ENCODE data around the gene KCNG2. TPM values are rescaled to one million over a fixed set of nuclear protein-coding genes. Genes with fewer than 3 reads are reported as not detected.

Gene KCNG2
- total RNA-seq, 2 experiments from 2014 or later = not detected

DNA sequence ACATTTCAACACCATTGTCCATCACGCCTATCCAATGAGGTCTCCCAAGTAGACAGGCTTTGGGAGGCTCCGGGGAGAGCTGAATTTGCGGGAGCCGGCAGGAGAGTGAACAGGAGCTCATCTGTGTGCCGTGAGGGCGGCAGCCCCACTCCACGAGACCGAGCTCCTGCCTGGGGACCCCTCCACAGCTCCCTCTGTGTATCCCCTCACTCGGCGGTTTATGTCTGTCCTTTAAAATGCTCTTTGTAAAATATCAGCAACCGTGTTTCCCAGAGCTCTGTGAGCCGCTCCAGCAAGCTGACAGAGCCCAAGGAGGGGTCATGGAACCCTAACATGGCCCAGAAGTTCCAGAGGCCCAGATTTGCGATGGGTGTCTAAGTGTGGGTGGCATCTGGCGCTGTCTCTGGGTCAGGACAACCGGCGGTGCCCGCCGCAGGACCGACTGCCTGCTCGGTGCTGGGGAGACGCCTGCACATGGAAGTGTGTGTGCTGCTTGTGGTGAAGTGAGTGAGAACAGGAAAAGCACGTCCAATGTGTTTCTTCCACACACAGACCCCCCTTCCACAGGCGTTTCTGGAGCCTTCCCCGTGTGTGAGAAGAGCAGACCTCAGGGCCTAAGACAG, 118.9 kb downstream of the KCNG2 start:
- Mint-ChIP-seq H3K4me1 (peaks cover 5% of the 10 kb centered on the region), H3K27ac (no peak overlapping the region), H3K36me3 (ENCODE audit: low read depth) (peaks cover 34% of the 10 kb centered on the region), H3K4me3 (no peak overlapping the region), H3K9me3 (peaks cover 2% of the 10 kb centered on the region), H3K27me3 (no peaks in the 10 kb centered on the region)
- POLR2A ChIA-PET = no interaction called here
- DNase-seq = peak; percentile 10
- CTCF ChIA-PET = no interaction called here

DNA sequence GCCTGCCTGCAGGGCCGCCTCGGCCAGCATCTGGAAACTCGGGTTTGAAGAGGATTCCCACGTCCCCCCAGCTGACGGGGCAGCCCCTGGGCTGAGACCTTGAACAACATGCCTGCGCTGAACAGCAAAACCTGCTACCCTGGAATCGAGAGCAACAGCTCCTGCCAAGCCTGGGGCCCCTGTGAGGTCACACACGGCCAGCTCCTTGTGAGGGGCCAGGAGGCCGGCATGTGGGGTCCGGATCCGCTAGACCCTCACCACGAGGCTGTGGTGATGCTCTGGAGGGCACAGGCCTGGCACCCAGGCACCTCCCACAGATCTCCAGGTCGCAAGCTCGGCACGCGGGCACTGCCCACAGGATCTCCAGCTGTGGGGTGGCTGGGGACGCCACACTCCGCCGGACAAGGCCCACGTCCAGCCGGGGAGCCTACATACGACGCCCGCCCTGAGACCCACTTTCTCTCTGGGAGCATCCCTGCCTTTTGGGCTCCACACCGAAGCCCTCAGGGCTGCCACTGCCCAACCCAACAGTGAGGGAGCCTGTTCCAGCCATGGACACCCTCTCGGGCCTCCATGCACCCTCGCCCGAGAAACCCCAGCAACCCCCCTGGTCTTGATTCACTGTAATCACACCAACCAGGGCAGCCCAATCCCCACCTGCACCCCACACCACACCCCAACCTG, 119.6 kb downstream of the KCNG2 start:
- H3K4me3 Mint-ChIP-seq = no peak overlapping the region
- CTCF ChIA-PET = no interaction called here
- POLR2A ChIA-PET = no interaction called here
- peaks cover 5% of the 10 kb centered on the region for H3K4me1 Mint-ChIP-seq
- H3K36me3 Mint-ChIP-seq (ENCODE audit: low read depth) = peaks cover 36% of the 10 kb centered on the region
- H3K27ac Mint-ChIP-seq = no peak overlapping the region
- DNase-seq = peak; percentile 12
- H3K9me3 Mint-ChIP-seq = peaks cover 2% of the 10 kb centered on the region
- no peaks in the 10 kb centered on the region for H3K27me3 Mint-ChIP-seq

DNA sequence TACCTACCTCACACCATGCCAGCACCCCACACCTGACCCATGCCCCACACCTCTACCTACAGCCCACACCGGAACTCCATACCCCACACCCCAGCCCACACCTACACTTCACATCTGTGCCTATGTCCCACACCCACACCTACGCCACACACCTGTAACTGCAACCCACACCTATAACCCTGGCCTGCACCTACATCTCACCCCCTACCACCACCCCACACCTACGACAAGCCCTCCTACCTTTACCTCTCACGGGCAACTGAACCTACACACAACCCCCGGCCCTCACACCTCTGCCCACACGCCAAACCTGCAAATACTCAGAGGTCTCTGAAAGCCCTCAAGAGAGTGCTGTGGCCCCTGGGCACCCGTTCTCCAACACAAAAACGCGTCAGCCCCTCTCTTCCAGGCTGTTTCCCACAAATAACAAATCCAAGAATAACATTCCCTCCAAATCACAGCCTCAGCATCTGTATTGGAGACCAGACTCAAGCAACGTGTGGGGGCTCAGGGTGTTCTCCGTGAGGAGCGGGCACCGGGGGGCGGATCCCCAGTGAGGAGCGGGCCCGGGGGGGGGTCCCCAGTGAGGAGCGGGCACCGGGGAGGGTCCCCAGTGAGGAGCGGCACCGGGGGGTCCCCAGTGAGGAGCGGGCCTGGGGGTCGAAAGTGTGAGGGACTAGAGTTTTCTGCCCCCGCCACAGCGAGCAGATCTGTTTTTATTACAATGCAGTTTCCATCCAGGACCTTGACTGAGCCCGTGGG, 120.3 kb downstream of the KCNG2 start:
- no peak for DNase-seq
- H3K36me3 Mint-ChIP-seq (ENCODE audit: low read depth) = peaks cover 37% of the 10 kb centered on the region
- no peaks in the 10 kb centered on the region for H3K27me3 Mint-ChIP-seq
- POLR2A ChIA-PET = no interaction called here
- no peak overlapping the region for H3K4me3 Mint-ChIP-seq
- H3K27ac Mint-ChIP-seq = no peak overlapping the region
- peaks cover 4% of the 10 kb centered on the region for H3K4me1 Mint-ChIP-seq
- CTCF ChIA-PET = no interaction called here
- peaks cover 2% of the 10 kb centered on the region for H3K9me3 Mint-ChIP-seq

DNA sequence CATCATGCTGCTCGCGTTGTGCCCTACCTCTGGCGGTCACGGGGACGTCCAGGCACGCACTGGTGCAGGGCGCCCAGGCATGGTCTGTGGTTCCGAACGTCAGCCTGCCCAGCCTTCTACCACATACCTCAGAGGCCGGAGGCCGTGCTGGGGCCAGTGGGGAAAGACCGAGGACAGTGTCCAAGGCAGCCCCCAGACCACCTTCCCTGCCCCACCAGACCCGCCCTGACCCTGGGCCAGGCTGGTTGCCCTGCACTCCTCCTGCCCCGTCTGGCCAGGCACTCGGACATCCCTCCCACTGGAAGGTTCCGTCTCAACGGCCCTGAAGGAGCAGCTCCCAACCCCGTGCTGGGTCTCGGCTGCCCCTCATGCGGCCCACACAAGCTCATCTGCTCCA, 120.9 kb downstream of the KCNG2 start:
- no peak overlapping the region for H3K27ac Mint-ChIP-seq
- DNase-seq = peak; percentile 13
- H3K27me3 Mint-ChIP-seq = no peaks in the 10 kb centered on the region
- no peak overlapping the region for H3K4me3 Mint-ChIP-seq
- no peaks in the 10 kb centered on the region for H3K4me1 Mint-ChIP-seq
- H3K9me3 Mint-ChIP-seq = peaks cover 2% of the 10 kb centered on the region
- POLR2A ChIA-PET = no interaction called here
- H3K36me3 Mint-ChIP-seq (ENCODE audit: low read depth) = peaks cover 36% of the 10 kb centered on the region
- CTCF ChIA-PET = no interaction called here

DNA sequence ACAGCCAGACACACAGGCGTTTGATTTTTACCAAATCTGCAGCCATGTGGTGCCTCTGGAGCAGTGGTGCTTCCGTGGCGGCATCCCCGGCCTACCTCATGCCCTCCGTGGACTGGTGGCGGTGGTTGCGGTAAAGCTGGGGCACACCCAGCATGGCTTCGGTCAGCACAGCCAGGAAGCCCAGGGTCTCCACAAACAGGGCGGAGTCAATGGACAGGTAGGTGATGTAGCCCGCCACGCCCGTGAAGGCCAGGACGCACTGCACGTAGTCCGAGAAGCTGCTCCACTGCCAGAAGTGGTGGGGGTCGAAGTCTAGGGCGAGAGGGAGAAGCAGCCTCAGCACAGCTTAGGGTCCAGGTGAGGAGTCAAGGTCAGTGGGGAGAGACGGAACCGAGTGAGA, 121.4 kb downstream of the KCNG2 start:
- POLR2A ChIA-PET = no interaction called here
- Mint-ChIP-seq H3K36me3 (ENCODE audit: low read depth) (peaks cover 41% of the 10 kb centered on the region), H3K27ac (no peak overlapping the region), H3K27me3 (no peaks in the 10 kb centered on the region), H3K4me3 (no peak overlapping the region), H3K4me1 (no peaks in the 10 kb centered on the region), H3K9me3 (peaks cover 2% of the 10 kb centered on the region)
- CTCF ChIA-PET = no interaction called here
- peak; percentile 13 for DNase-seq

DNA sequence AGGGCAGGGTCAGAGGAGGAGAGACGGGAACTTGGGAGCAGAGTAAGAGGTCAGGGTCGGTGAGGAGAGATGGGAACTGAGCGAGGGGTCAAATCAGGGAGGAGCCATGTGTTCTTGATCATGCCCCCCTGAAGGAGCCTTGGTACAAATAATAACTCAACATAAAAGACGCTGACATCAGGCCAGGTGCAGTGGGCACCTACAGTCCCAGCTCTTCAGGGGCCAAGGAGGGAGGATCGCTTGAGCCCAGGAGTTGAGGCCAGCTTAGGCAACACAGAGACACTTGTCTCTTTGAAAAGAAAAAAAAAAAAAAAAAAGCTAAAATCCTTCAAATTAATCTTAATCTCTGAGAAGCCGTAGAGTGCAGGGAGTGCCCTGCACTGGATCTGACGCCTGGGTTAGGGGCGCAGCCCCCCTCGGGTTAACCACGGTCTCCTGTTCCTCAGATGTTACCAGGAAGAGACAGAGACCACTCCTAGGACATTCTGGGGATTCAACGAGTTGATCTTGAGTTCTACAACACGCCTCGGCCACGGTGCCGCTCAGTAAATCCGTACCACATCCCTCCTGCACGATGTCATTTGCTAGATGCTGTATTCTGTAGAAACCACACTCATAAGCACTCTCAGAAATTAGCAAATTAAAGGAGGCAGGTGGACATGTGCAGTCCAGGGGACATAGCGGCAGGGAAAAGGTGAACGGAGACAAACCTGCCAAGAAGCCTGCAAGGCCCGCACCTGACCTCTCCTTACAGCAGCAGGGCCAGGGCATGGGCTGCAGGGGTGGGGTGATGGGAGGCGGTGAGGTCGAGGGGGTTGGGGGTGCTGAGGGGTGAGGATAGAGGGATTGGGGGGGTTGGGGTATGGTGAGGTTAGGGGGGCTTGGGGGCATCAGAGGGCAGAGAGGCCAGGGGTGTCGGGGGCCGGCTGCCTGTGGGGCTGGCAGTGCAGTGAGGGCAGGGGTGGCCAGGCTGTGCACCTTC, 124.5 kb downstream of the KCNG2 start:
- Mint-ChIP-seq H3K36me3 (ENCODE audit: low read depth) (peaks cover 25% of the 10 kb centered on the region), H3K9me3 (no peaks in the 10 kb centered on the region), H3K4me1 (no peaks in the 10 kb centered on the region), H3K4me3 (no peak overlapping the region), H3K27ac (no peak overlapping the region), H3K27me3 (no peaks in the 10 kb centered on the region)
- POLR2A ChIA-PET = no interaction called here
- CTCF ChIA-PET = no interaction called here
- no peak for DNase-seq

DNA sequence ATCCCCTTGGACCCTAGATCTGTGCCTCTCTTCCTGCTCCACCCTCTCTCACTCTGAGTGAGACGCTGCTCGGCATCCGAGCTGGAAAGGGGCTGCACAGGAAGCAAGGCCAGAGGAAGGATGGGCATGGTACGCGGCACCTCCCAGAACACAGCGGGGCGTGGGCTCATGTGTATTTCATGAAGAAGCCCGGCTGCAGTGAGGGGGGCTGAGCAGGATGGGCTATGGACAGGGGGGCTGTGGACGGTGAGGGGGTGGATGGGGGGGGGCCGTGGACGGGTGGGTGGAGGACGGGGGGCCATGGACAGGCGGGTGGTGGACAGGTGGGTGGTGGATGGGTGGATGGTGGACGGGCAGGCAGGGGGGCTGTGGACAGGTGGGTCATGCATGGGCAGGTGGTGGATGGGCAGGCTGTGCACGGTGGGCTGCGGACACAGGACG, 125.3 kb downstream of the KCNG2 start:
- Mint-ChIP-seq H3K4me1 (no peaks in the 10 kb centered on the region), H3K27me3 (no peaks in the 10 kb centered on the region), H3K4me3 (no peak overlapping the region), H3K9me3 (no peaks in the 10 kb centered on the region), H3K27ac (no peak overlapping the region), H3K36me3 (ENCODE audit: low read depth) (peaks cover 28% of the 10 kb centered on the region)
- POLR2A ChIA-PET = no interaction called here
- DNase-seq = no peak
- CTCF ChIA-PET = no interaction called here

DNA sequence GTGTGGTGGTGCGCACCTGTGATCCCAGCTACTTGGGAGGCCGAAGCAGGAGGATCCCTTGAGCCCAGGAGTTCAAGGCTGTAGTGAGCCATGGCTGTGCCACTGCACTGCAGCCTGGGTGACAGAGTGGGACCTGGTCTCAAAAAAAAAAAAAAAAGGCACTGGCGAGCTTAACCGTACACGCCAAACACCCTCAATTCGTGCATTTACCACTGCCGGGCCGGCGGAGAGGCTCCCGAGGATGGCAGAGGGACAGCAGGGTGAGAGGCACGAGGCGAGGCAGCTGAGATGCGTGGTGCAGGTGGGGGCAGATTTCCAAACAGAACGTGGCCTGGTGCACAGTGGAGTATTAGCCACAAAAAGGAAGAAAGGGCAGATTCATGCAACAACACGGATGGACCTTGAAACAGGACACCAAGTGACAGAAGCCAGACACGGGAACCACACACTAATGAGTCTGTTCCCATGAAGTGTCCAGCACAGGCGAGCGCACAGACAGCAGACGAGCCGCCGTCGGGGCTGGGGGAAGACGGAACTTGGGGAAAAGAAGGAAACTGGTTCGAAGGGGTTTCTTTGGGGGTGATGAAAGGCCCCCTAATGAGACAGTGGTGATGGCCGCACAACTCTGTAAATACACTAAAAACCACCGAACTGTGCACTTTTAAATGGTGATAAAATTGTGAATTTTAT, 126.3 kb downstream of the KCNG2 start:
- no peak overlapping the region for H3K27ac Mint-ChIP-seq
- ChIA-PET CTCF (no interaction called here), POLR2A (no interaction called here)
- H3K36me3 Mint-ChIP-seq (ENCODE audit: low read depth) = peaks cover 35% of the 10 kb centered on the region
- H3K27me3 Mint-ChIP-seq = no peaks in the 10 kb centered on the region
- DNase-seq = no peak
- H3K9me3 Mint-ChIP-seq = peaks cover 8% of the 10 kb centered on the region
- H3K4me1 Mint-ChIP-seq = no peaks in the 10 kb centered on the region
- H3K4me3 Mint-ChIP-seq = no peak overlapping the region

DNA sequence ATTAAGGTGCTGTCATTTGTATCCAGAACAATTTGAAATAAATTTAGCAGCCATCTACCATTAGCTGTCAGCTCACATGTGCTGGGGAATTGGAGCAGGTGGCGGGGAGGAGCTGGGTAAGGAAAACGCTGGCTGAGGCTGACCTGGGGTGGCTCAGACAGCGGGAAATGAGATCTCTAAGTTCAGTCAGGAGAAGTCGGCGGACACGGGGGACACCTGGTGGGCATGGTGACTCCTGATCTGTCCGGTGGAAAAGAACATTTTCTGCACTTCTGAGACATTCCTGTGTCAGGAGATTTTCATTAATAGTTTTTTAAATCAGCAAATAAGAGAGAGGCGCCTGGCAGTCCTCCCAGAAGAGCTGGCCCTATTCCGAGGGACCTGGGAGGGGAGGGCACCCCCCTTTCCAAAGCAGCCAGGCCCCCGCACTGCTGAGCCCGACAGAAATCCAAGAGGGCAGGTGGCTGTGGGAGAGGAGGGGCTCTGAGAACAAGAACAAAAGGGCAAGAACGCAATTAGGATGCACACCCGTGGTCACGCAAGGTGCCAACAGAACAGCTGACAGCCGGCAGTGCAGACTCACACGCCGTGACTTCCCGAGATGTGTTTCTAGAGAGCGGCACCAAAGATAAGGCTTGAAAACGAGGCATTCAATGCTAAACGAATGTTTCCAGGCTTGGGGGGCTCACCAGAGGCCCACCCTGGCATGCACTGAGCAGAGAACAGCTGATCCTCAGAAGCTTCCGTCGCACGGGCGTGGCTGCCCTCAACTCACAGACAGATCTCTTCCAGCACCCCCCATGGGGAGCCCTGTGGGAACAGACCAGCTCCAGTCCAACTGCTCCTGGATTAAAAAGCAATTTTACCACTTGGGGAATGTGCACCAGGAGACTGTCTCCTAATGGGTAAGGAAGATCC, 127.3 kb downstream of the KCNG2 start:
- no peak for DNase-seq
- CTCF ChIA-PET = no interaction called here
- Mint-ChIP-seq H3K36me3 (ENCODE audit: low read depth) (peaks cover 42% of the 10 kb centered on the region), H3K4me1 (no peaks in the 10 kb centered on the region), H3K27ac (no peak overlapping the region), H3K27me3 (no peaks in the 10 kb centered on the region), H3K9me3 (peaks cover 18% of the 10 kb centered on the region), H3K4me3 (no peak overlapping the region)
- POLR2A ChIA-PET = no interaction called here

DNA sequence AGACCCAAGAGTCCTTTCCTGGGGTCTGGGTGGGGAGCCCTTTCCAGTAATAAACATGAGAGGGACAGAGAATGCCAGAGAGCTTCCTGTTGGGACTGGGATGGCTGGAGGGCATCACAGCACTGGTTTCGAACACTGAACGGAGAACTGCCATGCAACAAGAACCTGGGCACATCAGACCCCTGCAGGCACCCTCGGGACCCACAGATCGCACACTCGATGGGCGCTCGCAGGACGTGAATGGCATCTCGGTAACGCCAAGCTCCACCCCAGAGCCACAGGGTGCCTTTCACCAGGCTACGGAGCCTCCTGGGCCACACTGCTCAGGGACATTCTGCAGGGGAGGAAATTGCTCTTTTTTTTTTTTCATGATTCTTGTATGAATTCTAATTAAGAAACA, 128.6 kb downstream of the KCNG2 start:
- peaks cover 50% of the 10 kb centered on the region for H3K36me3 Mint-ChIP-seq (ENCODE audit: low read depth)
- no peak for DNase-seq
- no peaks in the 10 kb centered on the region for H3K27me3 Mint-ChIP-seq
- no peak overlapping the region for H3K4me3 Mint-ChIP-seq
- peaks cover 24% of the 10 kb centered on the region for H3K9me3 Mint-ChIP-seq
- no peak overlapping the region for H3K27ac Mint-ChIP-seq
- ChIA-PET POLR2A (no interaction called here), CTCF (no interaction called here)
- no peaks in the 10 kb centered on the region for H3K4me1 Mint-ChIP-seq

DNA sequence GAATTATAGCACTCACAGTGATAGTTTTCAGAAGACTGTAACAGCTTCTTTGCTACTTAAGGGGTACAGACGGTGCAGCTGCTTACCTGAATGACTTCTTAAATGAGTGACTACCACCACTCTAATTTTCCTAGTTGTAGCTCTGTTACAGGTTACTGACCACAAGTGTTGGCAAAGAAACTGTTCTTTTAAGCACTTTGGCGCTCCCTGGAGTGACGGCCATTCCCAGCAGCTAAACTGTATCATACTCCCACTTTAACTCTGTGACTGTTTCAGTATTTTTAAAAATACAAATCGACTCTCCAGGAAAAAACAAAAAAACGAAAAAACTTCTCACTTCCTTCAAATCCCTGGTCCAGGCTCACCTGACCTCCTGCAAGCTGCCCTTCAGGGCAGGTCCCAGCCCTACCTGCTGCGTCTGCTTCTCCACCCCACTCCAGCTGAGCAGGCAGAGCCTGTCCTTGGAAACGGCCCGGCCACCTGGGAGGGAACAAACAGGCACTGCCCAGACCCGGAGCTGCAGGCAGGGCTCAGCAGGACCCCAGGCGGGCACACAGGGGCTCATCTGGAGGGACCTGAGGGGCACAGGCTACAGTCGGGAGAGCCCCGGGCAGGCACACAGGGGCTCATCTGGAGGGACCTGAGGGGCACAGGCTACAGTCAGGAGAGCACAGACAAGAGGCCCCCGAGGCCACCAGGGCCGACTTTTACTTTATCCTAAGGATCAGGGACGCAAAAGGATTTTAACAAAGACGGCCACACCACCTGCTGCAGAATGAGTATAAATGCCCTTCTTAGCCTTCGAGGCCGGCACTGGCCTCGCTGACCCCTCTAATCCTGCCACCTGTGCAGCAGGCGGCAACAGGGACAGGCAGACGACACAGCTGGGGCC, 129.2 kb downstream of the KCNG2 start:
- no peaks in the 10 kb centered on the region for H3K27me3 Mint-ChIP-seq
- no peak overlapping the region for H3K27ac Mint-ChIP-seq
- peaks cover 28% of the 10 kb centered on the region for H3K9me3 Mint-ChIP-seq
- no peak overlapping the region for H3K4me3 Mint-ChIP-seq
- peaks cover 53% of the 10 kb centered on the region for H3K36me3 Mint-ChIP-seq (ENCODE audit: low read depth)
- DNase-seq = no peak
- ChIA-PET CTCF (no interaction called here), POLR2A (no interaction called here)
- H3K4me1 Mint-ChIP-seq = no peaks in the 10 kb centered on the region

All from activated CD4-positive, alpha-beta memory T cell treated with anti-CD3 and anti-CD28 coated beads, Interleukin-2, amount 10 ng/mL, durations not matched to agents 7 days and 5 days (primary cell).